SU-DHL-6 (cell line): ENCODE measurements around the gene RPL41.
"Not testable (repeated sequence)": the region's sequence is repeated elsewhere in the genome, so short reads cannot be mapped to it uniquely, and the experiment has no call there.

Experiments
- H2AFZ ChIP-seq: fragments of 200-600 bp; sonication (generic); 2 replicates; pipeline ENCODE4 v1.6.1; 2014; ENCODE audit warnings: low read depth, mild to moderate bottlenecking, moderate library complexity, mixed read lengths, antibody characterized with exemption, low read length; ENCODE audit not compliant: severe bottlenecking
- H3F3A ChIP-seq: fragments of 200-600 bp; shearing (Covaris generic); 2 replicates; pipeline ENCODE4 v1.6.0; 2016; ENCODE audit warnings: antibody characterized with exemption, mild to moderate bottlenecking; ENCODE audit not compliant: insufficient read depth
- H3K27ac ChIP-seq: fragments of 200-600 bp; sonication (generic); 2 replicates; pipeline ENCODE4 v1.5.1; 2016; ENCODE audit warnings: low read depth, mild to moderate bottlenecking, low read length, moderate library complexity, mixed read lengths
- H3K27me3 ChIP-seq: fragments of 200-600 bp; sonication (generic), shearing (Covaris generic); 2 replicates; pipeline ENCODE4 v1.6.0; 2014; ENCODE audit warnings: mild to moderate bottlenecking, low read length
- H3K36me3 ChIP-seq: fragments of 200-600 bp; sonication (generic); 2 replicates; pipeline ENCODE4 v1.6.1; 2014; ENCODE audit warnings: mild to moderate bottlenecking, low read length, mixed read lengths
- H3K4me2 ChIP-seq: fragments of 300-600, 200-600 bp; shearing (Covaris generic), sonication (generic); 2 replicates; pipeline ENCODE4 v1.6.0; 2014; ENCODE audit warnings: low read length, low read depth, mild to moderate bottlenecking; ENCODE audit not compliant: poor library complexity, severe bottlenecking
- H3K4me3 ChIP-seq: fragments of 200-600 bp; sonication (generic); 2 replicates; pipeline ENCODE4 v1.5.1; 2014; ENCODE audit warnings: antibody characterized with exemption, low read length, mild to moderate bottlenecking, mixed read lengths; ENCODE audit not compliant: insufficient read depth, poor library complexity, severe bottlenecking
- H3K79me2 ChIP-seq: fragments of 200-600 bp; sonication (generic); 2 replicates; pipeline ENCODE4 v1.6.1; 2014; ENCODE audit warnings: mild to moderate bottlenecking, low read length, moderate library complexity; ENCODE audit not compliant: insufficient read depth
- H3K9ac ChIP-seq: fragments of 200-600 bp; sonication (generic); 2 replicates; pipeline ENCODE4 v1.7.0; 2014; ENCODE audit warnings: mild to moderate bottlenecking, low read length
- H3K9me2 ChIP-seq: fragments of 200-600 bp; sonication (generic); replicated peaks from 2 replicates; pipeline ENCODE4 v1.6.1; 2014; ENCODE audit warnings: low read length; ENCODE audit not compliant: insufficient read depth
- H3K9me3 ChIP-seq: fragments of 200-600 bp; sonication (generic); 2 replicates; pipeline ENCODE4 v1.6.1; 2014; ENCODE audit warnings: low read length, mixed read lengths; ENCODE audit not compliant: insufficient read depth
- H4K20me1 ChIP-seq: fragments of 200-600 bp; sonication (generic); 2 replicates; pipeline ENCODE4 v1.6.1; 2014; ENCODE audit warnings: low read depth, mild to moderate bottlenecking, antibody characterized with exemption, low read length, moderate library complexity, mixed read lengths
- CTCF ChIP-seq: fragments of 200-600 bp; sonication (generic); IDR thresholded peaks from one replicate; pipeline ENCODE4 v1.5.1; 2017; ENCODE audit warnings: antibody characterized with exemption, mild to moderate bottlenecking, low read length, moderate library complexity; ENCODE audit not compliant: insufficient read depth, poor library complexity, severe bottlenecking
- EZH2phosphoT487 ChIP-seq: fragments of 200-600 bp; sonication (generic), shearing (Covaris generic); conservative IDR thresholded peaks from 2 replicates; pipeline ENCODE4 v1.6.1; 2018; ENCODE audit warnings: mild to moderate bottlenecking, antibody characterized with exemption, low read length, moderate library complexity, mixed read lengths

RPL41 gene

DNA sequence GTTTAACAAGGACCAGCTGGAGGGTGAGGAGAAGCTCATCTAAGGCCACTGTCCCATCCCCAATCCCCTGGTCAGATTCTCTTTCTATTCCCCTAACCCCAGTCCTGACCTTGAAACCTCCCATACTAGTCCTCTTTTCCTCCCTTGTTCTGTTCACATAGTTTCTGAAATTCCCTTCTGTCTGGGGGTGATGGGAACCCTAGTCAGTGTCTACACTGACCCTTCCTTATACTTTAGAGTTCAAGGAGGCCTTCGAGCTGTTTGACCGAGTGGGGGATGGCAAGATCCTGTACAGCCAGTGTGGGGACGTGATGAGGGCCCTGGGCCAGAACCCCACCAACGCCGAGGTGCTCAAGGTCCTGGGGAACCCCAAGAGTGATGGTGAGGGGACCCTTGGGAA, 38.4 kb downstream of the RPL41 start:
- no peaks in the 10 kb centered on the region for H3K9me2 ChIP-seq
- TF ChIP-seq CTCF (no peak), EZH2phosphoT487 (no peak)
- H3K9me3 ChIP-seq, result no peaks in the 10 kb centered on the region
- H3F3A ChIP-seq, result peaks cover 26% of the 10 kb centered on the region
- H4K20me1 ChIP-seq, result no peaks in the 10 kb centered on the region
- no peaks in the 10 kb centered on the region for H3K27me3 ChIP-seq
- H3K79me2 ChIP-seq, result peaks cover 23% of the 10 kb centered on the region
- no peak overlapping the region for H3K4me2 ChIP-seq
- 0 out of 2 replicates have a peak overlapping the region, but pooled peaks have one; percentile 77 for H3K9ac ChIP-seq
- H3K27ac ChIP-seq, result no peak overlapping the region
- H3K36me3 ChIP-seq, result no peaks in the 10 kb centered on the region
- no peak overlapping the region for H2AFZ ChIP-seq
- H3K4me3 ChIP-seq, result no peak overlapping the region

- Histone ChIP-seq H3K9me2 (no peaks in the 10 kb centered on the region), H3K36me3 (no peaks in the 10 kb centered on the region), H3K79me2 (peaks cover 28% of the 10 kb centered on the region), H3K27me3 (no peaks in the 10 kb centered on the region), H3F3A (peaks cover 30% of the 10 kb centered on the region), H3K4me3 (no peak overlapping the region), H3K27ac (no peak overlapping the region), H4K20me1 (no peaks in the 10 kb centered on the region), H3K9ac (no peak overlapping the region), H3K9me3 (no peaks in the 10 kb centered on the region), H2AFZ (no peak overlapping the region), H3K4me2 (no peak overlapping the region)
- TF ChIP-seq EZH2phosphoT487 (no peak), CTCF (no peak)
Measured at GRCh38 chr12:56155256-56155845, 38.9 kb downstream of the RPL41 start.

GRCh38 chr12:56156464-56157200, 40.2 kb downstream of the RPL41 start:
- not testable (repeated sequence) for H3K36me3 ChIP-seq

More at GRCh38 chr12:56156464-56157200, 40.2 kb downstream of the RPL41 start:
- H3K4me3 ChIP-seq, result peak overlapping the region; percentile 75
- peak overlapping the region; percentile 78 for H3K4me2 ChIP-seq
- not testable (repeated sequence) for H3K27me3 ChIP-seq, H4K20me1 ChIP-seq, H3K9me2 ChIP-seq, H3K9me3 ChIP-seq
- H3F3A ChIP-seq, result peaks cover 29% of the 10 kb centered on the region
- H3K9ac ChIP-seq, result peak overlapping the region; percentile 89
- peak overlapping the region; percentile 61 for H2AFZ ChIP-seq
- peaks cover 28% of the 10 kb centered on the region for H3K79me2 ChIP-seq
- H3K27ac ChIP-seq, result peak overlapping the region; percentile 82; the same call in 1 of the 2 replicates
